Cardiac fibroblast (primary cell): Measurements from ENCODE around the gene NFILZ.

Experiments used
- DNase-seq, 2 donors: peaks; one replicate each; pipeline versions ENCODE4 v3.0.0 to v3.0.0-alpha.2; 2010; ENCODE audit warnings: low read depth in 2 of 2
- H3K4me3 ChIP-seq, 2 donors: replicated peaks in 1 of 2; 1 replicate in 1 of 2; 2 replicates in 1 of 2; pipeline ENCODE4 v1.5.1; 2011; ENCODE audit warnings: low read depth in 2 of 2, low read length in 2 of 2, mild to moderate bottlenecking in 2 of 2, moderate library complexity in 1 of 2
- CTCF ChIP-seq: IDR thresholded peaks from one replicate; pipeline ENCODE4 v1.5.1; 2011; ENCODE audit warnings: low read depth, mild to moderate bottlenecking, low read length, inconsistent platforms

The NFILZ gene

DNA sequence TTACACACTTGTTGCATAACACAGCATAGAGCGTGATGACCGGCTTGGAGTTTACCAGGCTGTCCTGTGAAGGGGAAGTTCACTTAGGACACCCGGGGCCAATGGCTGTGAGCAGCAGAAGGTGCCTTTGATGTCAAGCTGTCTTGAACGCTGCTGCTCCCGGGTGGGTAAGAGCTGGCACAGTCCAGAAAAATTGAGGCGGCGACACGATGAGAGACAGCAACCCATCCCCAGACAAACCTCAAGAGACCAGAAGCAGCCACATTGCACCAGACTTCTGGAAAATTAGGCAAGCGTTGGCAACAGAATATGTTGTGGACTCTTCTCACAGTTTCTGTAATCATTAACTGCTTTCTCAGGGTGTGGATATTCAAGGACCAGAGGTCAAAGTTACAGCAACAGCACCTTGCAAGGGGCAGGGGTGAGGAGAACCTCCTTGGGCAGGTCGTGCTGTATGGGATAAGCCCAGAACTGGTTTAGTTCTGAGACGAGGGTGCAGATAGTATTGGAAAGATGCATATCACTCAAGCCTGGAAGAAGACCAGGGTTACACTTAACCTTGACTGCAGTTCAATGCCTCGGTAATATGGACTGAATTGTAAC, 10.1 kb downstream of the NFILZ start:
- H3K4me3 ChIP-seq = no peak overlapping the region
- DNase-seq = peak; percentile 32 to 54
- TF ChIP-seq CTCF = no peak

DNA sequence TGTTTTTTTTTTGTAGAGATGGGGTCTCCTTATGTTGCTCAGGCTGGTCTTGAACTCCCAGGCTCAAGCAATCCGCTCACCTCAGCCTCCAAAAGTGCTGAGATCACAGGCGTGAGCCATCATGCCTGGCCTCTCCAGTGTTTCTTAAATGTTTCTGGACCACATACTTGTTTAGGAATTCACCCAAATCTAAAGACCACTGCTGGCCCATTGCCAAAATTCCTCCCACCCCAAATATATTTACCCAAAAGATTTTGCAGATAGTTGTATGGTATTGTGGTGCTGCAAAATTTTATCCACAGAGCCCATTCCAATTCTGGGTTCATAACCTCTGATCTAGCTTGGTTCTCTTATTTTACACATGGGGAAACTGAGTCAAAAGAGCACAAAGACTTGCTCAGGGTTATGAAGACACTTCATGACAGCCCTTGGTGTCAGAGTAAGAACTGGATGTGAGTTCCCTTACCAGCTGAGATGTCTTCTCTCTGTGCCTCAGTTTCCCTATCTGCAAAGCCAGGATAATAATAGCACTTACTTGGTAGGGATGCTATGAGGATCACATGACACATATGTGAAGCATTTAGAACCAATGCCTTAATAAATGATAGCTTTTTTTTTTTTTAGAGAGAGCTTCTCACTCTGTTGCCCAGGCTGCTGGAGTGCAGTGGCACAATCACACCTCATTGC, 10.9 kb downstream of the NFILZ start:
- DNase-seq = no peak

DNA sequence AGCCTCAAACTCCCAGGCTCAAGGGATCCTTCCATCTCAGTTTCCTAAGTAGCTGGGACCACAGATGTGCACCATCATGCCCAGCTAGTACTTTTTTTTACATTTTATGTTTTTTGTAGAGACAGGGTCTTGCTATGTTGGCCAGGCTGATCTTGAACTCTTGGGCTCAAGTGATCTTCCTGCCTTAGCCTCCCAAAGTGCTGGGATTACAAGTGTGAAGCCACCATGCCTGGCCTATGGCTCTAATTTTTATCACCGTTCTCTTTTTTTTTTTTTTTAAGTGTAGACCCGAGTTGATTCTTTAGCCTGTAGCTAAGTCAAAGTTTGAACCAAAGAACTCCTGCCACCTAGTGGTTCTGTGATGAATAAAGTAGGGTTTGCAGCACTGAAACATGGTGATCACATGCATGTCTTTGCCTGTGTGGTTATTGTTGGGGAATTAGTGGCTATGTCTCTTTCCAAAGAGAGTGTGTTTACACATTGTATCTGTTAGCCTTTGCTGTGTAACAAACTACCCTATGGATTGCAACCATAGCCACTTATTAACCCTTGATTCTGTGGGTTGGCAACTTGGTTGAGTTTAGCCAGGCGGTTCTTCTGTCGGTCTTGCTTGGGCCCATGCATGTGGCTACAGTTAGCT, 11.6 kb downstream of the NFILZ start:
- H3K4me3 ChIP-seq = no peak overlapping the region
- peak; percentile 55 for TF ChIP-seq CTCF
- peak; percentile 78 to 84 for DNase-seq

More for the DNA sequence above, 10.9 kb downstream of the NFILZ start:
- TF ChIP-seq CTCF = no peak
- H3K4me3 ChIP-seq = no peak overlapping the region

- no peak for TF ChIP-seq CTCF
- DNase-seq = no peak
- no peak overlapping the region for H3K4me3 ChIP-seq
Measured at GRCh38 chr19:8642561-8642960, 12.1 kb downstream of the NFILZ start.

DNA sequence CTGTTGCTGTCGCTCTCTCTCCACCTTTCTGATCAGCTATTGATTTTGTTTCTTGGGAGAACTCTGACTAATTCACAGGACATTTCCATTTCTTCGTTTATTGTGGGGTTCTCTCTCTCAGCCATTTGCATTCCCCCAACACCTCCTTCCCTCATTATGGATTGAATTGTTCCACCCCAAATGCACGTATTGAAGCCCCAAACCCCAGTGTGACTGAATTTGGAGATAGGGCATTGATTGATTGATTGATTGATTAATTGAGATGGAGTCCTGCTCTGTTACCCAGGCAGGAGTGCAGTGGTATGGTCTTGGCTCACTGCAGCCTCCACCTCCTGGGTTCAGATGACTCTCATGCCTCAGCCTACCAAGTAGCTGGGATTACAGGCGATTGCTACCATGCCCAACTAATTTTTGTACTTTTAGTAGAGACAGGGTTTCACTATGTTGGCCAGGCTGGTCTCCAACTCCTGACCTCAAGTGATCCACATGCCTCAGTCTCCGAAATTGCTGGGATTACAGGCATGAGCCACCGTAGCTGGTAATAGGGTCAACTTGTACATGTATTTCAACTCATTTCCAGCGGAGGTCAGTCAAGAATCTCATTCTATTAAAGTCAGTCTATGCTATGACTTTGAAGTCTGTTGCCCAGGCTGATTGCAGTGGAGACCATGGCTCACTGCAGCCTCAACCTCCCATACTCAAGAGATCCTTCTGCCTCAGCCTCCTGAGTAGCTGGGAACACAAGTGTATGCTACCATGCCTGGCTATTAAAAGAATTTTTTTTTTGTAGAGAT, 13.6 kb downstream of the NFILZ start:
- DNase-seq = no peak
- no peak for TF ChIP-seq CTCF
- no peak overlapping the region for H3K4me3 ChIP-seq

DNA sequence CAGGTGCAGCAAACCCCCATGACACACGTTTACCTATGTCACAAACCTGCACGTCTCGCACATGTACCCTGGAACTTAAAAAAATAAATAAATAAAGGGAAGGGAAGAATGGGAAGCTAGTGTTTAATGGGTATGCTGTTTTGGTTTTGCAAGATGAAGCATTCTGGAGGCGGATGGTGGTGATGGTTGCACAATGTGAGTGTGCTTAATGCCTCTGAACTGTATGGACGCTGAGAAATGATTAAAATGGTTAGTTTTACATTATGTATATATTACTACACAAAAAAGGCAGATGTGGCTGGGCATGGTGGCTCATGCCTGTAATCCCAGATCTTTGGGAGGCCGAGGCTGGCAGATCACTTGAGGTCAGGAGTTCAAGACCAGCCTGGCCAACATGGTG, 17.8 kb downstream of the NFILZ start:
- DNase-seq = no peak
- H3K4me3 ChIP-seq = no peak overlapping the region
- no peak for TF ChIP-seq CTCF
